Neural progenitor cell (in vitro differentiated cells): ENCODE results near the gene SLC35F3.

Experiments used
- CTCF ChIP-seq: fragments of 200-600 bp; sonication (generic); IDR thresholded peaks from 2 replicates; pipeline ENCODE4 v1.5.1; 2017; ENCODE audit warnings: antibody characterized with exemption, mild to moderate bottlenecking
- EZH2 ChIP-seq: fragments of 200-600 bp; sonication (generic); IDR thresholded peaks from 2 replicates; pipeline ENCODE4 v1.6.1; 2017; ENCODE audit warnings: antibody characterized with exemption, mild to moderate bottlenecking, moderate library complexity
- EZH2phosphoT487 ChIP-seq: fragments of 200-600 bp; sonication (generic); IDR thresholded peaks from 2 replicates; pipeline ENCODE4 v1.6.1; 2017; ENCODE audit warnings: antibody characterized with exemption

DNA sequence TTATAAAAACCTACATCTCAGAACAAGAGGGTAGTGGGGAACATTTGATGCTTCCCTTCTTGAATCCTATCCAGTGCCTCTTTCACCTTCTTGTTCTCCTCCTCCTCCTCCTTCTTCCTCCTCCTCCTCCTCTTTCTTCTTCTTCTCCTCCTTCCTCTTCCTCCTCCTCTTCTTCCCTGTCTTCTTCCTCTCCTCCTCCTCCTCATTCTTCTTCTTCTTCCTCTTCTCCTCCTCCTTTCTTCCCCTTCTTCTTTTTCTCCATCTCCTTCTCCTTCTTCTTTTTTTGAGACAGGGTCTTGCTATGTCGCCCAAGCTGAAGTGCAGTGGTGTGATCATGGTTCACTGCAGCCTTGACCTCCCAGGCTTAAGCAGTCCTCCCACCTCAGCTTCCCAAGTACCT, 31.9 kb downstream of the SLC35F3 start:
- TF ChIP-seq CTCF (no peak), EZH2 (no peak), EZH2phosphoT487 (no peak)
